ENCODE measurements around the gene BEGAIN.

The BEGAIN gene

GRCh38 chr14:100580316-100581227 lies 6.6 kb downstream of the BEGAIN start:
- Histone ChIP-seq H3K79me2 (ENCODE audit: insufficient read depth, low read length) (no peaks in the 10 kb centered on the region), H3K4me1 (ENCODE audit: insufficient read depth, low read length) (peaks cover 6% of the 10 kb centered on the region), H3K36me3 (ENCODE audit: insufficient read depth, low read length) (no peaks in the 10 kb centered on the region), H4K20me1 (ENCODE audit: insufficient read depth, low read length) (no peaks in the 10 kb centered on the region), H3K9ac (ENCODE audit: low read depth, low read length) (no peak overlapping the region), H3K27ac (ENCODE audit: low read length) (0 out of 2 replicates have a peak overlapping the region, but pooled peaks have one; percentile 8), H3K4me3 (ENCODE audit: low read depth in 1 of 2, low read length in 2 of 2) (no peak overlapping the region), H2AFZ (ENCODE audit: low read depth, low read length) (no peak overlapping the region), H3K9me3 (ENCODE audit: insufficient read depth, low read length, severe bottlenecking) (no peaks in the 10 kb centered on the region), H3K27me3 (ENCODE audit: insufficient read depth, low read length, poor library complexity) (no peaks in the 10 kb centered on the region), H3K4me2 (ENCODE audit: insufficient read depth, low read length) (no peak overlapping the region)
- ATAC-seq (ENCODE audit: insufficient read depth, low read depth) (no peak), DNase-seq (no peak)
- TF ChIP-seq CTCF (IDR thresholded peaks at IDR 0.05; ENCODE audit: borderline replicate concordance, extremely low read depth, low read length, poor library complexity, severe bottlenecking) (no peak), EZH2 (IDR thresholded peaks at IDR 0.05; ENCODE audit: borderline replicate concordance, low read depth, low read length, severe bottlenecking) (no peak)

GRCh38 chr14:100578552-100578951 lies 8.7 kb downstream of the BEGAIN start:
- Histone ChIP-seq H3K27me3 (ENCODE audit: insufficient read depth, low read length, poor library complexity) (no peaks in the 10 kb centered on the region), H2AFZ (ENCODE audit: low read depth, low read length) (no peak overlapping the region), H3K36me3 (ENCODE audit: insufficient read depth, low read length) (no peaks in the 10 kb centered on the region; the same call in 1 of the 2 replicates), H3K27ac (ENCODE audit: low read length) (no peak overlapping the region), H3K79me2 (ENCODE audit: insufficient read depth, low read length) (peaks cover 11% of the 10 kb centered on the region), H3K4me2 (ENCODE audit: insufficient read depth, low read length) (no peak overlapping the region), H3K9ac (ENCODE audit: low read depth, low read length) (no peak overlapping the region), H3K4me1 (ENCODE audit: insufficient read depth, low read length) (peaks cover 26% of the 10 kb centered on the region), H3K9me3 (ENCODE audit: insufficient read depth, low read length, severe bottlenecking) (no peaks in the 10 kb centered on the region), H3K4me3 (ENCODE audit: low read depth in 1 of 2, low read length in 2 of 2) (no peak overlapping the region), H4K20me1 (ENCODE audit: insufficient read depth, low read length) (no peaks in the 10 kb centered on the region)
- DNase-seq (no peak), ATAC-seq (ENCODE audit: insufficient read depth, low read depth) (no peak)
- TF ChIP-seq EZH2 (IDR thresholded peaks at IDR 0.05; ENCODE audit: borderline replicate concordance, low read depth, low read length, severe bottlenecking) (no peak), CTCF (IDR thresholded peaks at IDR 0.05; ENCODE audit: borderline replicate concordance, extremely low read depth, low read length, poor library complexity, severe bottlenecking) (no peak)

- no peaks in the 10 kb centered on the region for H3K27me3 ChIP-seq (ENCODE audit: insufficient read depth, low read length, poor library complexity)
- ATAC-seq (ENCODE audit: insufficient read depth, low read depth) (no peak), DNase-seq (no peak)
- H3K4me2 ChIP-seq (ENCODE audit: insufficient read depth, low read length) = no peak overlapping the region
- peak overlapping the region; percentile 2 for H3K27ac ChIP-seq (ENCODE audit: low read length)
- TF ChIP-seq EZH2 (IDR thresholded peaks at IDR 0.05; ENCODE audit: borderline replicate concordance, low read depth, low read length, severe bottlenecking) = no peak
- no peak for TF ChIP-seq CTCF (IDR thresholded peaks at IDR 0.05; ENCODE audit: borderline replicate concordance, extremely low read depth, low read length, poor library complexity, severe bottlenecking)
- H3K79me2 ChIP-seq (ENCODE audit: insufficient read depth, low read length) = peaks cover 15% of the 10 kb centered on the region
- H3K4me1 ChIP-seq (ENCODE audit: insufficient read depth, low read length) = peaks cover 30% of the 10 kb centered on the region
- H3K9me3 ChIP-seq (ENCODE audit: insufficient read depth, low read length, severe bottlenecking) = no peaks in the 10 kb centered on the region
- H3K4me3 ChIP-seq (ENCODE audit: low read depth in 1 of 2, low read length in 2 of 2) = no peak overlapping the region
- H3K9ac ChIP-seq (ENCODE audit: low read depth, low read length) = no peak overlapping the region
- H4K20me1 ChIP-seq (ENCODE audit: insufficient read depth, low read length) = no peaks in the 10 kb centered on the region
- H3K36me3 ChIP-seq (ENCODE audit: insufficient read depth, low read length) = no peaks in the 10 kb centered on the region; the same call in 1 of the 2 replicates
- H2AFZ ChIP-seq (ENCODE audit: low read depth, low read length) = no peak overlapping the region
Measured at GRCh38 chr14:100577986-100578431, 9.2 kb downstream of the BEGAIN start.

Data from DND-41 (cell line).